NAMALWA (cell line): ENCODE measurements around the gene CTBP1.

Source experiments
- DNase-seq: peaks from one replicate; pipeline ENCODE4 v3.0.0-alpha.2; 2015; ENCODE audit warnings: low spot score

The CTBP1 gene

DNA sequence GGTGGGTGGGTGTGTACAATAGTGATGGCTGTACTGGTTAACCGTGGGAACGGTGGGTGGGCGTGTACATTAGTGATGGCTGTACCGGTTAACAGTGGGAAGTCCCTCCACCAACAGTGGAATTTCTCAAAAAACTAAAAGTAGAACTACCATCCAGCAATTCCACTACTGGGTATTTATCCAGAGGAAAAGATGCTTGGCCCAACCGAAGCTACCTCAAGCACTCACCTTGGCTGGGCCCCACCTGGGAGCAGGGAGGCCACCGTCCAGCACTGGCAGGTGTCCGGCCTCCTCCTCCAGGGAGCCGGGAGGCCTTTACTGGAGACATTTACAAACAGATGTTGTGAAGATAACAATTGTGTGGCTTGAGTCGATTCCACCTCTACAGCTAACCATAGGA is 34.8 kb upstream of the CTBP1 start:
- no peak for DNase-seq

DNA sequence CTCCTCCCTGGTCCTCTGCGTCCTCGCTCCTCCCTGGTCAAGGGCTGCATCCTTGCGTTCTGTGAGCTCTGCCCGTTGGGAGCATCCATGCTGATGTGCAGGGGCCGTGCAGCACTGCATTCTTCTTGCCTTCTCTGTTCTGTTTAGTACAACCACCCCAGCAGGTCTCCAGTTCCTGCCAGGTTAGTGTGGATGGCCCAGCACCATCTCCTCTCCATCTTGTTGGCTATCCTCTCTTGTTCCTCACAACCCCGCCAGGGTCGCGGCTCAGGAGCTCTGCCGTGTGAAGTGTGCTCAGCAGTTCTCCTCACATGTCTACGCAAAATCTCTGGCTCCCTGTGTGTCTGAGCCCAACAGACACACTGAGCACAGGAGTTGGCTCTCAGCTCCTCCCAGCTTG is 30.3 kb upstream of the CTBP1 start:
- no peak for DNase-seq

DNA sequence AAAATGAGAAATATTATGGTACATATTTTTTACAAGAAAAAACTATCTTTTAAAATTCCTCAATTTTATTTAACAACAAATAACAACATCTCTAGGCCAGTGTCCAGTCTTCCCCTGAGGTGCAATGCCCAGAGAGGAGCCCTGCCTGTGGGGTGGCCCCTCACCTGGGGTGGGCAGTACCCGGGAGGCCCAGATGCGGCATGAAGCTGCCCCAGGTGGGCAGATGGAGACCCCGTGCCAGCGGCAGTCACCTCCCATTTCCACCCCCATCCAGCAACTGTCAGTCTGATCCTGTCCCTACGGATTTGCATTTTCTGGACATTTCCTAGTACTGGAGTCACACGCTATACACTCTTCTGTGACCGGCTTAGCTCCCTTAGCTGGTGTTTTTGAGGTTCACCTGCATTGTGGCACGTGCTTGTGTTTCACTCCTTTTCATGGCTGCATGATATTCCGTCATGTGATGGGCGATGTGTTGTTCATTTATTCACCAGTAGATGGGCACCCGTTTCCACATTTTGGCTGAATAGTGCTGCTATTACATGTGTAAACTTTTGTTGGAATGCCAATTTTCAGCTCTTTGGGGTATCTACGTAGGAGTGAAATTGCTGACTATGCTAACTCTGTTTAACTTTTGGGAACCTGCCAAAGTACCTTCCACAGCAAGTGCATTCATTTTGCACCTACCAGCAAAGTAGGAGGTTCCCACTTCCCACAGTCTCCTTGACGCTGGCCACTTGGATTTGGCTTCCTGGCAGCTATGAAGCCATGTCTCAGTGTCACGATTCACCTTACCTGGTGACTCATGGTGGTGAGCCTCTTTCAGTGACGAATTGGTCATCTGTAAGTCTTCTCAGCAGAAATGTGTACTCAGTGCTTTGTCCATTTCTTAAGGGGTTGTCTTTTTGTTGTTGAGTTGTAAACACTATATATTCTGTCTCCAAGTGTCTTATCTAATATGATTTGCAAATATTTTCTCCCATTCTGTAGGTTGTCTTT is 29.0 kb upstream of the CTBP1 start:
- no peak for DNase-seq

DNA sequence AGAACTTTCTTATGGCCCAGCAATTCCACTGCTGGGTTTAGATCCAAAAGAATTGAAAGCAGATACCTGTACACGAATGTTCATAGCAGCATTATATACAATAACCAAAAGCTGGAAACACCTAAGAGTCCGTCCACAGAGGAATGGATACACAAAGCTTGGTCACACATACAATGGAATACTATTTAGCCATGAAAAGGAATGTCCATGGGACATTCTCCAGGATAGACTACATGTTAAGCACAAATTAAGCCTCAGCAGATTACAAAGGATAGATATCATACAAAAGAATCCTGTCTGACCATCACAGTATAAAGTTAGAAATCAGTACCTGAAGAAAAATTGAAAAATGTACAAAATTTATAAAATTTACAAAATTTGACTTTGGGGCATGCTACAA is 28.1 kb upstream of the CTBP1 start:
- no peak for DNase-seq

DNA sequence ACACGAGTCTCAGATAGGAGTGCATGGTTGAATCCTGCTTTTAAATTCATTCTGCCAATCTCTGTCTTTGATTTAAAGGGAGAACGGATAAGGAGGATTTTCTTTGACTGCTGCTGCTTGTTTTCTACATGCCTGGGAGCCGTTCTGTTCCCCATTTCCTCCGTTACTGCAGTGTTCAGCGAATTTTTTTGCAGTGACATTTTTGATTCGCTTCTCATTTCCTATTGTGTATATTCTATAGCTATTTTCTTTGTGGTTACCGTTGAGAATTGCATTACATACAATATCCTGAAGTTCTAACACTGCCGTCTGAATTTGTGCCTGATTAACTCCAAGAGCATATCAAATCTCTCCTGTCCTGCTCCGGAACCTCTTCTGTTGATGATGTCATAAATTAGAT is 25.9 kb upstream of the CTBP1 start:
- no peak for DNase-seq

DNA sequence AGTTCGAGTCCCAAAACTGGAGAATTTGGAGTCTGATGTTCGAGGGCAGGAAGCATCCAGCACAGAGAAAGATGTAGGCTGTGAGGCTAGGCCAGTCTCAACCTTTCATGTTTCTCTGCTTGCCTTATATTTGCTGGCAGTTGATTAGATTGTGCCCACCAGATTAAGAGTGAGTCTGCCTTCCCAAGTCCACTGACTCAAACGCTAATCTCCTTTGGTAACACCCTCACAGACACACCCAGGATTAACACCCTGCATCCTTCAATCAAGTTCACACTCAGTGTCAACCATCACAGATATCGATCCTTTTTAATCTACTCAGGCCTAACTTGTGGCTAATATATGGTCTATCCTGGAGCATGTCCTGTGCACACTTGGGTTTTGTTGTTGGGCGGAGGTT is 22.8 kb upstream of the CTBP1 start:
- DNase-seq = no peak

DNA sequence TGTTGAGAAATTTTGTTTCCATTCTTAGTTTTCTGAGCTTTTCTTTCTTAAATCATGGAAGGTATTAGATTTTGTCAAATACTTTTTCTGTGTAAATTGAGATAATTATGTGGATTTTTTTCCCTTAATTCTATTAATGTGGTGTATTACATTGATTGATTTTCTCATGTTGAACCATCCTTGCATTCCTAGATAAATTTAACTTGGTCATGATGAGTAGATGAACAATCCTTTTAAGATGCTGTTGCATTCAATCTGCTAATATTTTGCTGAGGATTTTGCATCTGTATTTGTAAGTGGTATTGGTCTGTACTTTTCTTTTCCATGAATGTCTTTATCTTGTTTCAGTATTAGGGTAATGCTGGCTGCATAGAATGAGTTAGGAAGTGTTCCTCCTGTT is 20.3 kb upstream of the CTBP1 start:
- DNase-seq = no peak

DNA sequence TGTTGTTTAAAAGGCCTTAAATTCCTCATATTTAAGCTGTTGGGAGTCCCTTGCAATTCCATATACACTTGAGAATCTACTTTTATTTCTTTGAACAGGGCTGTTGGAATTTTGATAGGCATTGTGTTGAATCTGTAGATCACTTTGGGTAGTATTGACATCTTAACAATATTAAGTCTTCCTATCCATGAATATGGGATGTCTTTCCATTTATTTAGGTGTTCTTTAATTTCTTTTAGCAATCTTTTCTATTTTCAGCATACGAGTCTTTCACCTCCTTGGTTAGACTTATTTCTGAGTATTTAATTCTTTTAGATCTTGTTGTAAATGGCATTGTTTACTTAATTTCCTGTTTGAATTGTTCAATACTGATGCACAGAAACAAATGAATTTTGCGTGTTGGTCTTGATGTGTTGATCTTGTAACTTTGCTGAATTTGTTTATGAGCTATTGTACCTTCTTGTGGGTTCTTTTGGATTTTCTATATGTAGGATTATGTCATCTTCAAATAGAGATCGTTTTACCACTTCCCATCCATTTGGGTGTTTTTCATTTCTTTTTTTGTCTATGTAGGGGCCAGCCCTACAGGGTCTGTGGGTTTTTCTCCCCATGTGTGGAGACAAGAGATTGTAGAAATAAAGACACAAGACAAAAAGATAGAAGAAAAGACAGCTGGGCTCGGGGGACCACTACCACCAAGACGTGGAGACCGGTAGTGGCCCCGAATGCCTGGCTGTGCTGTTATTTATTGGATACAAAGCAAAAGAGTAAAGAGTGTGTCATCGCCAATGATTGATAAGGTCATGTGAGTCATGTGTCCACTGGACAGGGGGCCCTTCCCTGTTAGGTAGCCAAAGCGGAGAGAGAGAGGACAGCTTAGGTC is 18.2 kb upstream of the CTBP1 start:
- no peak for DNase-seq

DNA sequence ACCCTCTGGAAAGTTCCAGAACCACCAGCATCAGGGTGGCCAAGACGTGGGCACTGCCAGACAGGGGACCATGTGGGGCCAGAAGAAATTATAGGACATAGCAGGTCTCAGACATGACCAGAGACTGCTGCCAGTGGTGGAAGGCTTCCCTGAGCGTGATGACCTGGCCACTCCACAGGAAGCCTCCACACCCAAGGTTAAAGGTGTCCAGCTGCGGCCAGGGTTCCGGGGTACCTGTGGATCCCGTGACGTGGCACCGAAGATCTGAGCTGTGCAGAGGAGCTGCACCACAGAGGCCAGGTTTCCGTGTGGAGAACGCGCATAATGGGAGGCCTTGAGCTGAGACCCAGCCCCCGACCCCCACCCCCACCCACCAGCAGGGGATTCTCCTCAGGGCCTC is 16.4 kb upstream of the CTBP1 start:
- no peak for DNase-seq

DNA sequence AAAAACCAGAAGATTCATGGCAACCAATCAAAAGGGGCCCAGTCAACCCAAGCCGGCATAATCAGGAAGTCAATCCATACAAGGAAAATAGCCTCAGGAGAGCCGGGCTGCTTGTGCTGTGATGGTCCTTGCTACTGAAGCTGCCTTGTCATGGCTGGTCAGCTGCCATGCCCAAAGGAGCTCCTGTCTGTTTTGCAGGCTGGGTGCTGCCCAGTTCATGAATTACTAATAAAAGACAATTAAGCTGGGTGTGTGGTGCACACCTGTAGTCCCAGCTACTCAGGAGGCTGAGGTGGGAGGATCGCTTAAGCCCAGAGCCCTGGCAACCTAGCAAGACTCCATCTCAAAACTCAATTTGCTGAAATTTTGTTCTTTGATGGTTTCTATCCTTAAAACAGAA is 16.0 kb upstream of the CTBP1 start:
- DNase-seq = no peak

DNA sequence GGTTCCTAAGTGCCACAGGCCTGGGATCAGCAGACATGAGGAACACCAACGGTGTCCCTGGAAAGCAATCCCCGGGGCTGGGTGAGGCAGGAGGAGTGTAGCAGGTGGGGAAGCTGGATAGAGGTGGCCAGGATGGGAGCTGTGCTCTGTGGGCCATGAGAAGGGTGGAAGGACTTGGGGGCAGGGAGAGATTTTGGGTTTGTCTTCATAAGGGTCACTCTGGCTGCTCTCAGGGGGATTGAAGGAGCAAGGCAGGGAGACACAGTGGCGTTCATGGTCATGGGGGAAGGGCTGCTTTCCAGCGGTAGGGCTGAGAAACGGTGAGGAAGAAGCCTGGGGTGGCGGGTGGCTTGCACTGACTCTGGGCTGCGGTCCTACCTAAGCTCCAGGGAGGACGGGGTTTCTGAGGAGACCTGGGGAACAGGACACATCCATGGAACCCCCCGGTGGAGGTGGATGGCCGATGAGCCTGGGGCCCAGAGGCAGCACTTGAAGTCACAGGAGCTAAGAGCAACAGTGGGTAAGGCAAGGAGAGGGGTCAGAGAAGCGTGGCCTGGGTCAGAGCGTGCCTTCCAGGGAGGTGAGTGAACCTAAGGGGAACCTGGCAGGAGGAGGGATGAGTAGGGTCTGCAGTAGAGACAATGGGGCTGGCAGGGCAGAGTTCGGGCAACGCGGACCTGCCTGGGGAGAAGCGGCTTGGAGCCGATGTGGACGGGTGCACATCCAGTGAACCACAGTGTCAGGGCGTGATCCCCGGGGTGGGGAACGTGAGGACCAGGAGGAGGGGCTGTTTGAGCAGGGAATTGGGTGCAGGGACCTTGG is 12.4 kb upstream of the CTBP1 start:
- no peak for DNase-seq

DNA sequence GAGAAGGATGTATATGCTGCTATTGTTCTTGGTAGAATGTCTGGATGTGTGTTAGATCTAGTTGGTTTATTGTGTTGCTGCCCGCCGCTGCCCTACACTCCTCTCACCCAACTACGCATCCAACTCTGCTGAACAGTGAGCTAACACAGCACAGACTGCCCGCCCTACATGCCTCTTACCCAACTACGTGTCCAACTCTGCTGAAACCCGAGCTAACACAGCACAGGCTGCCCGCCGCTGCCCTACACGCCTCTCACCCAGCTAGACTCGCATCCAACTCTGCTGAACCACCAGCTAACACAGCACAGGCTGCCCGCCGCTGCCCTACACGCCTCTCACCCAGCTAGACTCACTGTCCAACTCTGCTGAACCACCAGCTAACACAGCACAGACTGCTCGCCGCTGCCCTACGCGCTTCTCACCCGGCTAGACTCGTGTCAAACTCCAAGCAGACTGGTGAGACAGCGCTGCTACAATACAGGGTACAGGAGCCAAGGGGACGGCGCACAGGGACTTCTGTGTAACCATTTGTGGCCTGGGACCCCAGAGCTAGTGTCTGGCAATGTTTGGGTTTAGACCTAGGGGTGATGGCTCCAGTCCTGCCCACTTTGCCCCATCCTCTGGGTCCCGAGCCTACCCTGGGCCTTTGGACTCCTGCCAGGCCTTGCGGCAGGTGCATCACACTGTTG is 11.6 kb upstream of the CTBP1 start:
- no peak for DNase-seq

DNA sequence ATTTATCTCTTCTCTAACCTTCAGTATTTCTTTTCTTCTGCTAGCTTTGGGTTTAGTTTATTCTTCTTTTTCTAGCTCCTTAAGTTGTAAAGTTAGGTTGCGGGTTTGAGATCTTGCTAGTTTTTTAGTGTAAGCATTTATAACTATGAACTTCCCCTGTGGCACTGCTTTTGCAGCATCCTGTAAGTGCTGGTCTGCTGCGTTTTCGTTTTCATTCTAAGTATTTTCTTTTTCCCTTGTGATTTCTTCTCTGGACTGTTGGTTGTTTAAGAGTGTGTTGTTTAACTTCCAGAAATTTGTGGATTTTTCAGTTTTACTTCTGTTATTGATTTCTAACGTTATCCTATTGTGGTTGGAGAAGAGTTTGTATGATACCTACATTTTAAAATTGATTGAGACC is 11.0 kb upstream of the CTBP1 start:
- no peak for DNase-seq

DNA sequence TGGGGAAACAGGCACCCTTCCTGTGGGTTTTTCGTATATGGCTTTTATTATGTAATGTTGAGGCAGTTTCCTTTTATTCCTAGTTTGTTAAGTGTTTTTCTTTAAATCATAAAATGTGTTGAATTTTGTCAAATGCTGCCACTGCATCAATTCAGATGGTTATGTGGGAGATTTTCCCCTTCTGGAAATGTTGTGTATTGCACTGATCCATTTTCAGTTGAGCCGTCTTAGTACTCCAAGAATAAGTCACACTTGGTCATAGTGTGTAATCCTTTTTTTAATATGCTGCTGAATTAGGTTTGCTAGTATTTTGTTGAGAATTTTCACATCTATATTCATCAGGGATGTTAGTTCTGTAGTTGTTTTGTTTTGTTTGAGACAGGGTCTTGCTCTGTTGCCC is 9.5 kb upstream of the CTBP1 start:
- no peak for DNase-seq

DNA sequence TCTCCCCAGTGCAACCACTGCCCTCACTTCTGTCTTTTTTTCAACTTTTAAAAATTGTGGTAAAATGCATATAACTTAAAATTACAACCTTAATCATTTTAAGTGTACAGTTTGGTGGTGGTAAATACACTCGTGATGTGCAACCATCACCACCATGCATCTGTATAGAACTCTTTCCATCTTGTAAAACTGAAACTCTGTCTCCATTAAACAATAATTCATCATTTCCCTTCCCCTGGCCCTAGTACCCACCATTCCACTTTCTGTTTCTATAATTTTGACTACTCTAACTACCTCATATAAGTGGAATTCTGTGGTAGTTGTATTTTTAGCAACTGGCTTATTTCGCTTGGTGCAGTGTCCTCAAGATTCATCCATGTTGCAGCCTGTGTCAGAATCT is 6.8 kb upstream of the CTBP1 start:
- DNase-seq = no peak

DNA sequence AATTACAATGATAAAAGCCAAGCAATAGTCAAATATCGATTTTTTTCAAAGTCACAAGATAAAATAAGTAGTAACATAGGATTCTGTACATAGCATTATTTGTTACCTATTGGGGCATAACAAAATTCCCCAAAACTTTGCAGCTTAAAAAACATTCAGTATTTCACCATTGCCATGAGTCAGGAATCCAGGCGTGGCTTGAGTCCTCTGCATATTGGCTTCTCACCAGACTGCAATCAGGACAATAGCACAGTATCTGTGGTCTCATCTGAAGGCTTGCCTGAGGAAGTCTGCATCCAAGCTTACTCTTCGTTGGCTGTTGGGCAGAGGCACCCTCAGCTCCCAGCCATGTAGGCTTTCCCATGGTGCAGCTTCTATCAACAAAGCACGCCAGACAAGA is 6.2 kb upstream of the CTBP1 start:
- DNase-seq = no peak

DNA sequence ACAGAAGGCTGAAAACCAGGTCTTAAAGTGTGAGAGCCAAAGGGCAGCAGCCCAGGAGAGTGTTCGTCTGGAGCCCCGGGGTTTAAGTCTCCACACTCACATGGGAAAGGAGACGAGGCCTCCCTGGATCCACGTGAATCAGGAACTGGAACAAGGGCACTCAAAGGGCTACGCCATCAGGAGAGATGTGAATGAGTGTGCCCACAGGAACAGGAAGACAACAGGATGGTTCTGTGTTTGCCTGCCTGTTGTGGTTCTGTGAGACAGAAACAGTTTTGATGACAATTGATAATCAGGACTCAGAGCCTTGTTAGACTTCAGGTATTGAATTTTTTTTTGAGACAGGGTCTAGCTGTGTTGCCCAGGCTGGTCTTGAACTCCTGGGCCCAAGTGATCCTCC is 4.9 kb upstream of the CTBP1 start:
- no peak for DNase-seq

DNA sequence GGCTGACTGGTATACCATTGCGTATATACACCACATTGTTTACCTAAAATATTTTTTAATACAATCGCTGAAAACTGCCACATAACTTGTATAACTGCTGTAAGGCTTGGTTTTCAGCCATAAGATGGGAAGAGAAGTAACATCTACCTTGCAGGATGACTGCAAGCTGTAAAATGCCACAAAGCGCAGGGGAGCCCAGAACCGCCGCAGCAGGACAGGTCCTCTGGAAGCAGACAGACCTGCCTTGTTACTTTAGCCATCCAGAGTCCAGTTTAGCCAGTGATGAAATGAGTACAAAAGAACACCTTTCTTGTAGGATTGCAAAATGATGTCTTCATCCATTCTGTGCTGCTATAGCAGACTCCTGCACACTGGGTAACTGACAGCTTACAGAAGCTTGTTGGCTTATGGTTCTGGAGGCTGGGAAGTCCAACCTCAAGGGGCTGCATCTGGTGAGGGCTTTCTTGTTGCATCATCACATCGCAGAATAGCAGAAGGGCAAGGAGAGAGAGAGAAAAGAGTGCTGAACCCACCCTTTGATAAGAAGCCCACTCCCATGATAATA is 4.1 kb upstream of the CTBP1 start:
- no peak for DNase-seq

DNA sequence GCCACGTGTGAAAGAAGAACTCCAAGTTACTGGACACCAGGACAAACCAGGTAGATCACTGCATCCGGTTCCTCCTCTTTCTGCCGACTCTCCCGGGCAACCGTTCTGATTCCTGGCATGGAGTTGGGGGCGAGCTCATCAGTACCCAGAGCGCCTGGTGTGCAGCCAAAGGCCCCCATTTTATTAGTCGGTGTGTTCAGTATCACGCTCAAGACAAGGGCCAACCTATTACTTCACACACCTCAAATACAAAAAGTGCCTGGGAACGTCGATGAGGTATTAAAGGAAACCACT is 2.8 kb upstream of the CTBP1 start:
- DNase-seq = no peak

DNA sequence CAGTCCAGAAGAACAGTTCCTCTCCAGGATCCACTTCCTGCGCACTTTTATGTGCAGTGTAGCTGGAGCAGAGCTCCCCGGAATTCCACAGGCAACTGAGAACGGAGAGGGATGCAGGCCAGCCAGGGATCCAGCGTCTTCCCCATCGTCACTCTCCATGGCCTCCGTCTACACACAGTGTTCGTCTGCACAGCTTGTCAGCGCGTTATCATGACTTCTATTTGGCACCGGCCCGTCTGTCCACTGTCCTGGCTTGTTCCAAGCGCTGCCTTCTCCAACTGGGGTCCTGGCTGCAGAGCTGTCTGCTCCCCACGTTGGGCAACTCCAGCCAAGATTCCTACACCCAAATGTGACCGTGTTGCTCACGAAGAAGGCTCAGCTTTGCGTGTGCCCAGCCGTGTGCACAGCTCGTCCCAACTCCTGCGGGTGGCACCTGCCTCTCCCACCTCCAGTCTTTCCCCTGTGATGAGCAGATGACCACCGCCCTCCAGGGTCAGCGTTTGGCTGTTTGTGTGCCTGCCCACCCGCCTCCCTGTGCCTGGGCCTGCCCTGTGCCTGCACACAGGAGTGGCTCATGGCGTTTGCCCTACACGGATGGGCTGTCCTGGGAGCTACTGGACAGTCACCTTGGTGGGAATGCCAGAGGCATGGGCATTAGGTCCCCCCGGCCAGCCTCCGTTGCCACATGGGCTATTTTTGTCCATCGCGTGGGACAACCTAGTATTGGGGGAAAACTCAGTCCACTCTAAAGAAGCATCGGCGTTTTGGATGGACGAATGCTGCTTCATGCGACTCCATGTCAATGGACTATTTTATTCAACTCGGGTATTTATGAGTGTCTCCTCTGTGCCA is 2.2 kb upstream of the CTBP1 start:
- no peak for DNase-seq

DNA sequence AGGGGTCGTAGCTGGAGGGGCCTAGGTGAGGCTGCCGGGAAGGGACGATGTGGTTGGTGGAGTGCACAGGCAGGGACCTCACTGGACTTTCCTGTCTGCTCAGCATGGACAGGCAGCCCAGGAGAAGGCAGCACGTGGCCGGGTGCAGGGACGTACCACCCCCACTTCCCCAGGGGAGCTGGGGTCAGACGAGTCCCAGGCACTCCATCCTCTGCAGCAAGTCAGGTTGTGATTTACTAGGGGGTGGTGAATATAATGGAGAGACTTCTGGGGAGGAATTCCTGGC is 1.5 kb upstream of the CTBP1 start:
- no peak for DNase-seq
